CD14-positive monocyte (primary cell): ENCODE data around the gene TMEM50A. TPM values are rescaled to one million over a fixed set of nuclear protein-coding genes. Genes with fewer than 3 reads are reported as not detected.
"Not testable (repeated sequence)": the region's sequence is repeated elsewhere in the genome, so short reads cannot be mapped to it uniquely, and the experiment has no call there.

ENCODE experiments used
- DNase-seq, 3 donors: peaks; one replicate each; pipeline ENCODE4 v3.0.0-alpha.2; 2011 to 2022
- H2AFZ ChIP-seq: 2 replicates; pipeline ENCODE4 v1.6.0; 2012; ENCODE audit warnings: mild to moderate bottlenecking, low read depth, low read length, inconsistent platforms; ENCODE audit not compliant: insufficient read depth, poor library complexity, severe bottlenecking
- H3K27ac ChIP-seq, 2 donors: 1 replicate in 1 of 2; 2 replicates in 1 of 2; pipeline ENCODE4 v1.5.1; 2012 to 2013; ENCODE audit warnings: low read length in 2 of 2, control low read depth in 1 of 2, inconsistent platforms in 1 of 2, low read depth in 1 of 2, mild to moderate bottlenecking in 1 of 2
- H3K27me3 ChIP-seq, 2 donors: one replicate each; pipeline versions ENCODE4 v1.6.0 to v1.6.1; 2011 to 2013; ENCODE audit warnings: low read length in 2 of 2; ENCODE audit not compliant: control insufficient read depth in 2 of 2, insufficient read depth in 2 of 2
- H3K36me3 ChIP-seq, 2 donors: replicated peaks in 1 of 2; 1 replicate in 1 of 2; 2 replicates in 1 of 2; pipeline versions ENCODE4 v1.5.1 to v1.6.1; 2012 to 2013; ENCODE audit warnings: low read length in 2 of 2, control low read depth in 1 of 2, inconsistent platforms in 1 of 2, mild to moderate bottlenecking in 1 of 2; ENCODE audit not compliant: insufficient read depth in 2 of 2, control insufficient read depth in 1 of 2
- H3K4me1 ChIP-seq, 2 donors: 1 replicate in 1 of 2; 2 replicates in 1 of 2; pipeline versions ENCODE4 v1.5.1 to v1.6.1; 2012 to 2013; ENCODE audit warnings: low read length in 2 of 2, control low read depth in 1 of 2, inconsistent platforms in 1 of 2, mild to moderate bottlenecking in 1 of 2, moderate library complexity in 1 of 2; ENCODE audit not compliant: insufficient read depth in 2 of 2, control insufficient read depth in 1 of 2
- H3K4me2 ChIP-seq: replicated peaks from 2 replicates; pipeline ENCODE3; 2012; ENCODE audit warnings: low read length, moderate library complexity, mild to moderate bottlenecking; ENCODE audit not compliant: poor library complexity, severe bottlenecking; ENCODE audit errors: extremely low read depth
- H3K4me3 ChIP-seq, 3 experiments: fragments of 200-600 bp in 1 of 3; sonication (generic) in 1 of 3; replicated peaks in 1 of 3; 1 replicate in 2 of 3; 2 replicates in 1 of 3; pipeline ENCODE4 v1.5.1; 2011 to 2013; ENCODE audit warnings: low read length in 3 of 3, mild to moderate bottlenecking in 3 of 3, control low read depth in 2 of 3, low read depth in 2 of 3, inconsistent platforms in 1 of 3, moderate library complexity in 1 of 3
- H3K79me2 ChIP-seq: 2 replicates; pipeline ENCODE4 v1.6.0; 2012; ENCODE audit warnings: mild to moderate bottlenecking, control low read depth, inconsistent platforms, low read length, moderate library complexity; ENCODE audit not compliant: insufficient read depth
- H3K9ac ChIP-seq: 2 replicates; pipeline ENCODE4 v1.6.0; 2017; ENCODE audit warnings: low read length, mild to moderate bottlenecking; ENCODE audit not compliant: insufficient read depth, poor library complexity, severe bottlenecking
- H3K9me3 ChIP-seq, 2 donors: replicated peaks in 1 of 2; 1 replicate in 1 of 2; 2 replicates in 1 of 2; pipeline versions ENCODE4 v1.5.1 to v1.6.1; 2012 to 2013; ENCODE audit warnings: low read length in 2 of 2, control low read depth in 1 of 2; ENCODE audit not compliant: control insufficient read depth in 1 of 2, insufficient read depth in 1 of 2
- H4K20me1 ChIP-seq: 2 replicates; pipeline ENCODE4 v1.6.0; 2012; ENCODE audit warnings: mild to moderate bottlenecking, low read length, control low read depth, moderate library complexity; ENCODE audit not compliant: insufficient read depth
- H3K27ac Mint-ChIP-seq, 7 donors: one replicate each; pipeline ENCODE4 v1.8.0; 2020; ENCODE audit warnings: mild to moderate bottlenecking in 7 of 7, mixed read lengths in 7 of 7, moderate library complexity in 6 of 7, inconsistent platforms in 2 of 7
- H3K27me3 Mint-ChIP-seq, 3 donors: one replicate each; pipeline ENCODE4 v1.8.0; 2021 to 2022; ENCODE audit warnings: low read depth in 3 of 3, mild to moderate bottlenecking in 3 of 3, mixed read lengths in 3 of 3, moderate library complexity in 3 of 3, inconsistent platforms in 1 of 3
- H3K36me3 Mint-ChIP-seq, 2 donors: one replicate each; pipeline ENCODE4 v1.8.0; 2020; ENCODE audit warnings: mixed read lengths in 2 of 2, inconsistent platforms in 1 of 2, mild to moderate bottlenecking in 1 of 2
- H3K4me1 Mint-ChIP-seq: one replicate; pipeline ENCODE4 v1.8.0; 2020; ENCODE audit warnings: mild to moderate bottlenecking, mixed read lengths
- H3K4me3 Mint-ChIP-seq, 2 donors: one replicate each; pipeline ENCODE4 v1.8.0; 2020; ENCODE audit warnings: mild to moderate bottlenecking in 2 of 2, mixed read lengths in 2 of 2, moderate library complexity in 1 of 2
- H3K9me3 Mint-ChIP-seq, 7 donors: one replicate each; pipeline ENCODE4 v1.8.0; 2020 to 2022; ENCODE audit warnings: mixed read lengths in 7 of 7, mild to moderate bottlenecking in 6 of 7, moderate library complexity in 6 of 7, inconsistent platforms in 2 of 7
- CTCF ChIP-seq: fragments of 200-600 bp; IDR thresholded peaks from one replicate; pipeline ENCODE4 v1.8.0; 2022; ENCODE audit warnings: antibody characterized with exemption, mild to moderate bottlenecking
- WGBS: methylation state at CpG from one replicate; pipeline ENCODE4 v1.1.5; 2013; ENCODE audit warnings: missing lambda C conversion rate; ENCODE audit not compliant: insufficient coverage; 5-methylcytosine and 5-hydroxymethylcytosine counted together
- intact Hi-C, 2 donors: fragments of 100-400 bp; cut with micrococcal nuclease; formaldehyde crosslinking; loops; one replicate each; pipeline versions ENCODE4 v1.15.0 to v1.15.1; 2023
- polyA plus RNA-seq, 3 donors: library from polyadenylated mRNA; depleted of rRNA in 1 of 3; unstranded in 2 of 3; stranded (reverse) in 1 of 3; fragments of 300-500 nt in 2 of 3; fragments of >200 nt in 1 of 3; fragmentation: Illumina TruSeq in 2 of 3; gene quantifications; 1 replicate in 2 of 3; 2 replicates in 1 of 3; pipeline ENCODE4 v1.2.3, GENCODE V29; 2012 to 2021

The TMEM50A gene
- polyA plus RNA-seq, 3 donors = 61.1 to 305 (median 277) TPM

DNA sequence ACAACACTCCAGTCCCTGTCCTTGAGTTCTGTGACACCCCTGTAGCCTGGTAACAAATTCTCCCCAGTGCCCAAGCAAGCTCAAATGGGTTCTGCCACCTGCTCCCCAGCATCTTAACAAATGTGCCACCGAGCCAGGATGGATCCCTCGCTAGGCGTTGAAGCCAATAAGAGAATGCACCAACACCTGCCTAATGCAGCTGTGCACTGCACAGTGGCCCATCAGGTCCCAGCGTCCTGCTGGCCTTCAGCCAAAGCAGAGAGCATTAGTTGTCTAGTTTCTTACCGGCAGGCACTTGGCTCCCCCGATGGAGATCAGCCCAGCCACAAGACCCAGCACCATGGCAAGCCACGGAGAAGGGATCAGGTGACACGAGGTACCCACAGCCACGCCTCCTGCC is 50.6 kb downstream of the TMEM50A start:
- 100% methylated on average over 2 of the region's 9 CpGs for WGBS
- H3K79me2 ChIP-seq, H3K27me3 Mint-ChIP-seq, H2AFZ ChIP-seq, H3K4me1 Mint-ChIP-seq, DNase-seq, intact Hi-C loops, H3K9ac ChIP-seq, H3K4me1 ChIP-seq, H3K36me3 ChIP-seq, H3K27ac ChIP-seq, H3K27ac Mint-ChIP-seq, H3K4me3 Mint-ChIP-seq, H3K4me3 ChIP-seq, H3K9me3 Mint-ChIP-seq, H3K36me3 Mint-ChIP-seq, H4K20me1 ChIP-seq, H3K27me3 ChIP-seq, H3K9me3 ChIP-seq, H3K4me2 ChIP-seq: not testable (repeated sequence)

DNA sequence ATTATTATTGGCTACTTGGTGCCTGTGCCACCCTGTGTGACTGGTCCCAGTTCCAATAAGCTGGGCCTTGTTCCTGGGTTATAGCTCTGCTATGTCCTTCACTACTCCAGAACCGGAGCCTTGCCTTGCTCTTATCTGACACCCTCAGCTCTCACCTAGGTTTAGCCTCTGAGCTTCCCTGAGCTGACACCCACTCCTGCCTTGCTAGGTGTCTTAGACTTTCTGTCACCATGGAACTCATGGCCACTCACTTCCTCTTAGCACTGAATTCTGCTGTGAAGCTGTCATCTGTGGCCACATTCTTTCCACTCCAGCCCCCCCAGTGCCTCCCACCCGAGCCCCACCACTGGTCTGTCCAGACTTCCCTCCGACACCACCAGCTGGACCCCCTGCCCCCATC is 51.6 kb downstream of the TMEM50A start:
- not testable (repeated sequence) for H3K4me1 Mint-ChIP-seq, H4K20me1 ChIP-seq, H3K4me3 Mint-ChIP-seq, H3K9me3 Mint-ChIP-seq, DNase-seq, H3K9ac ChIP-seq, H3K36me3 Mint-ChIP-seq, H3K4me1 ChIP-seq, H3K79me2 ChIP-seq, H3K36me3 ChIP-seq, H2AFZ ChIP-seq, H3K27ac ChIP-seq, H3K4me2 ChIP-seq, H3K4me3 ChIP-seq, H3K27me3 ChIP-seq, H3K9me3 ChIP-seq, H3K27ac Mint-ChIP-seq, H3K27me3 Mint-ChIP-seq
- intact Hi-C loops = loop anchor here in 1 of 2 donors (10.0 kb wide), 1 partner anchor 95 kb away; no protein-coding TSS in a partner anchor
- 59% methylated on average over 2 of the region's 3 CpGs for WGBS

GRCh38 chr1:25392841-25393240 is 54.7 kb downstream of the TMEM50A start:
- Histone ChIP-seq H4K20me1 (no peaks in the 10 kb centered on the region), H2AFZ (no peak overlapping the region), H3K79me2 (no peaks in the 10 kb centered on the region), H3K4me3 (no peak overlapping the region), H3K9me3 (no peaks in the 10 kb centered on the region), H3K27me3 (no peaks in the 10 kb centered on the region), H3K36me3 (no peaks in the 10 kb centered on the region), H3K4me1 (no peaks in the 10 kb centered on the region), H3K4me2 (no peak overlapping the region), H3K9ac (no peak overlapping the region), H3K27ac (no peak overlapping the region)
- H3K27ac Mint-ChIP-seq = peak overlapping the region in 2 of 7 donors; percentile 55 to 68
- no peaks in the 10 kb centered on the region for H3K36me3 Mint-ChIP-seq
- WGBS = no CpG with 5 or more reads among the region's 6 CpGs
- peaks cover 9% of the 10 kb centered on the region for H3K4me1 Mint-ChIP-seq
- no peak for TF ChIP-seq CTCF
- H3K4me3 Mint-ChIP-seq = no peak overlapping the region
- peaks cover 0 to 1% (median 0%) of the 10 kb centered on the region in 3 donors for H3K27me3 Mint-ChIP-seq
- DNase-seq = peak in 1 of 3 donors; percentile 20
- intact Hi-C loops = loop anchor here in 1 of 2 donors (10.0 kb wide), 1 partner anchor 92 kb away; no protein-coding TSS in a partner anchor
- peaks cover 0 to 2% (median 0%) of the 10 kb centered on the region in 7 donors for H3K9me3 Mint-ChIP-seq

DNA sequence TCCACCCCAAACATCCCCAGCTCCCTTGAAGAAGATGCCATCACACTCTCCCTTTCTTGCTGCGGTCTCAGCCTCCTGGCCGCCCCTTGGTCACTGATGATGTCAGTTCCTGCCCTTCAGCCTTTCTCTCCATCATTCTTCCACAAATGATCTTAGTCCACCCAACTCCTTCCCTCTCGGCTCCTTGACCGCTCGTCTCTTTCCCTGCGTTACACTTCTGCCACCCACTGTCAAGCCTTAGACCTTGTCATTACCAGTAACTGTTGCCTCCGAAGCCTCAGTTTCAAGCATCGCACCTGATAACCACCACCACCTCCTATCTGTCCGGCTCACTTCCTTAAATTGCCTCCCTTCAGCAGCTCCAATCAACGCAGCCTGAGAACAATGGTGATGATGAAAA is 59.4 kb downstream of the TMEM50A start:
- H3K36me3 Mint-ChIP-seq, H3K9ac ChIP-seq: not testable (repeated sequence)
- peak overlapping the region in 1 of 2 donors; percentile 16 for H3K4me3 Mint-ChIP-seq

More for the DNA sequence above, 59.4 kb downstream of the TMEM50A start:
- not testable (repeated sequence) for DNase-seq, H3K4me1 ChIP-seq, H3K36me3 ChIP-seq, H4K20me1 ChIP-seq, H3K79me2 ChIP-seq, H3K9me3 Mint-ChIP-seq, H3K4me2 ChIP-seq, H3K27me3 ChIP-seq, H3K27me3 Mint-ChIP-seq, H3K4me1 Mint-ChIP-seq, H3K4me3 ChIP-seq, H3K27ac ChIP-seq, H3K9me3 ChIP-seq, H2AFZ ChIP-seq
- peak overlapping the region in 2 of 7 donors; percentile 35 to 72 for H3K27ac Mint-ChIP-seq
- WGBS = no CpG with 5 or more reads among the region's 10 CpGs
- intact Hi-C loops = loop anchor here in 1 of 2 donors (10.0 kb wide), 1 partner anchor 87 kb away; no protein-coding TSS in a partner anchor
